ENCODE results near the gene NEK1.

Gene NEK1

DNA sequence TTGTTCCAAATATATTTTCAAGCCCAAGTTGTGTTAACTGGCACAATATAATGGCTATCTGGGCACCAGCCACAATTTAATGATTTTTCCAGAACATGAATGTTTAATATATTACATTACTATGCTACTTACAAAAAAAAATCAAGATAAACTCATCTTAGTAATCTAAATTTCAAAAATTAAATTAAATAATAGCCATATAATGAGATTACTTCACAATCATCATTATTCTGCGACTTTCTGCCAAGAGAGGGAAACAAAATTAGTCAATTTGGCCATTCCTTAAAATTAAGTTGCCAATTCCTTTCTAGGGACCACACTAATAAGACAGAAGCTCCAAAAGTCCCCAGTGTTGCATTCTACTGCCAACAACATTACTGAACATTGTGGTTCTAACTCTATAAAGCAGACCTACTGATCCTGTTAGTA lies 7.5 kb downstream of the NEK1 start:
- ATAC-seq (ENCODE audit: insufficient read depth, low read depth) (no peak), DNase-seq (no peak)
- Histone ChIP-seq H2AFZ (ENCODE audit: low read depth, low read length) (no peak overlapping the region), H3K4me2 (ENCODE audit: insufficient read depth, low read length) (no peak overlapping the region), H3K27ac (ENCODE audit: low read length) (no peak overlapping the region), H4K20me1 (ENCODE audit: insufficient read depth, low read length) (no peaks in the 10 kb centered on the region; the same call in 1 of the 2 replicates), H3K4me3 (ENCODE audit: low read depth in 1 of 2, low read length in 2 of 2) (no peak overlapping the region), H3K9ac (ENCODE audit: low read depth, low read length) (no peak overlapping the region), H3K36me3 (ENCODE audit: insufficient read depth, low read length) (peaks cover 10% of the 10 kb centered on the region; the same call in 1 of the 2 replicates), H3K79me2 (ENCODE audit: insufficient read depth, low read length) (peaks cover 9% of the 10 kb centered on the region), H3K27me3 (ENCODE audit: insufficient read depth, low read length, poor library complexity) (no peaks in the 10 kb centered on the region), H3K4me1 (ENCODE audit: insufficient read depth, low read length) (peaks cover 24% of the 10 kb centered on the region; the same call in 1 of the 2 replicates), H3K9me3 (ENCODE audit: insufficient read depth, low read length, severe bottlenecking) (no peaks in the 10 kb centered on the region)
- TF ChIP-seq EZH2 (IDR thresholded peaks at IDR 0.05; ENCODE audit: borderline replicate concordance, low read depth, low read length, severe bottlenecking), result no peak
- TF ChIP-seq, protein P1, sequence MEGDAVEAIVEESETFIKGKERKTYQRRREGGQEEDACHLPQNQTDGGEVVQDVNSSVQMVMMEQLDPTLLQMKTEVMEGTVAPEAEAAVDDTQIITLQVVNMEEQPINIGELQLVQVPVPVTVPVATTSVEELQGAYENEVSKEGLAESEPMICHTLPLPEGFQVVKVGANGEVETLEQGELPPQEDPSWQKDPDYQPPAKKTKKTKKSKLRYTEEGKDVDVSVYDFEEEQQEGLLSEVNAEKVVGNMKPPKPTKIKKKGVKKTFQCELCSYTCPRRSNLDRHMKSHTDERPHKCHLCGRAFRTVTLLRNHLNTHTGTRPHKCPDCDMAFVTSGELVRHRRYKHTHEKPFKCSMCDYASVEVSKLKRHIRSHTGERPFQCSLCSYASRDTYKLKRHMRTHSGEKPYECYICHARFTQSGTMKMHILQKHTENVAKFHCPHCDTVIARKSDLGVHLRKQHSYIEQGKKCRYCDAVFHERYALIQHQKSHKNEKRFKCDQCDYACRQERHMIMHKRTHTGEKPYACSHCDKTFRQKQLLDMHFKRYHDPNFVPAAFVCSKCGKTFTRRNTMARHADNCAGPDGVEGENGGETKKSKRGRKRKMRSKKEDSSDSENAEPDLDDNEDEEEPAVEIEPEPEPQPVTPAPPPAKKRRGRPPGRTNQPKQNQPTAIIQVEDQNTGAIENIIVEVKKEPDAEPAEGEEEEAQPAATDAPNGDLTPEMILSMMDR (IDR thresholded peaks at IDR 0.05; ENCODE audit: borderline replicate concordance, extremely low read depth, low read length, poor library complexity, severe bottlenecking), result no peak

DNA sequence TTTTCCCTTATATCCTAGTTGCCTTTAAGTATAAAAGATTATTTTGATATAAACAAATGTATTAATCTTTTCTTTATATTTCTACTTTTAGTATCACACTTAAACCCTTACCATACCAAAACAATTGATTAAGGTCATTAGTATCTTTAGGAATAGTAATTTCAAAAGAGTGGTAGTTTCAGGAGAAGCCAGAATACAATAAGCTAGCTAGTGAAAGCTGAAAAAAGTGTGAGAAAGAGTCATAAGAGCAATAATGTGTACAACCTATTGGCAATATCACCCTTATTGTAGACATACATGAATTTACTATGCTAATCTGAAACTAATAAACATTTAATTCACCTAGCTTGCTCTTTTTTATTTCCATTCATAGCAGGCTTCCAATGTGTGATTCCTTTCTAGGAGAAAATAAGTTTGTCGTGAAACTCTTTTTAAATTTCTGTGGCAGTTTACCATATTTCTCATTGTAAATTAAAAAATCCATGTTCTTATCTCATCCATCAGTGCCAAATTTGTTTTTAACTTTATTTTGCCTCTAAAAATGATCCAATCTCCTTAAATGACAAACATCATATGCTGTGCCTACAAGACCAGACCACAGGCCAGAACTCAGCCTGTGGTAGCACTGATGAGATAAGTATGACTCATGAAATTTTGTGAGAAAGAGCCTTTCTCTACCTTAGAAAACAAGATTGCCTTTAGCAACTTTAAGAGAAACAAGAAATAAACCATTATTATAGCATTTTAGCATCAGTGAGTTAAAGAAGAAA lies 8.1 kb downstream of the NEK1 start:
- no peaks in the 10 kb centered on the region for H3K9me3 ChIP-seq (ENCODE audit: insufficient read depth, low read length, severe bottlenecking)
- no peak overlapping the region for H3K27ac ChIP-seq (ENCODE audit: low read length)
- no peak for TF ChIP-seq EZH2 (IDR thresholded peaks at IDR 0.05; ENCODE audit: borderline replicate concordance, low read depth, low read length, severe bottlenecking)
- TF ChIP-seq, protein P1 (IDR thresholded peaks at IDR 0.05; ENCODE audit: borderline replicate concordance, extremely low read depth, low read length, poor library complexity, severe bottlenecking), result no peak
- peaks cover 10% of the 10 kb centered on the region; the same call in 1 of the 2 replicates for H3K36me3 ChIP-seq (ENCODE audit: insufficient read depth, low read length)
- H3K9ac ChIP-seq (ENCODE audit: low read depth, low read length), result no peak overlapping the region
- H2AFZ ChIP-seq (ENCODE audit: low read depth, low read length), result no peak overlapping the region
- H3K27me3 ChIP-seq (ENCODE audit: insufficient read depth, low read length, poor library complexity), result no peaks in the 10 kb centered on the region
- peaks cover 8% of the 10 kb centered on the region for H3K79me2 ChIP-seq (ENCODE audit: insufficient read depth, low read length)
- no peak overlapping the region for H3K4me2 ChIP-seq (ENCODE audit: insufficient read depth, low read length)
- no peaks in the 10 kb centered on the region; the same call in 1 of the 2 replicates for H4K20me1 ChIP-seq (ENCODE audit: insufficient read depth, low read length)
- no peak for DNase-seq
- peak; percentile 81 for ATAC-seq (ENCODE audit: insufficient read depth, low read depth)
- peaks cover 18% of the 10 kb centered on the region; the same call in 1 of the 2 replicates for H3K4me1 ChIP-seq (ENCODE audit: insufficient read depth, low read length)
- H3K4me3 ChIP-seq (ENCODE audit: low read depth in 1 of 2, low read length in 2 of 2), result no peak overlapping the region

DNA sequence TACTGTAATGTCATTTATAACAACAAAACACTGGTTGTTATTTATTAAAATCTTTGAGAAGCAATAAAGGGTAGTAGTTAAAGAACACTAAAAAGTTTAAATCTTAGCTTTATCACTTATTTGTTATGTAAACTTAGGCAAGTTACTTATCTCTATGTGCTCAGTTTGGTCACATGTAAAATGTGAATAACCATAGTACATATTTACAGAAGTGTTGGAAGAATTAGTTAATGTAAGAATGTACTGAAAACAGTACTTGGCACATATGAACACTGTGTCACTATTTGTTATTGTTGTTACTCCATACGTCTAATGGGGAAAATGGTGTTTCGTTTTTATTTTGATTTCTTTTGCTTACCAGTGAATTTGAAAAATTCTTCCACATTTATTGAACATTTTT lies 9.1 kb downstream of the NEK1 start:
- no peak for TF ChIP-seq EZH2 (IDR thresholded peaks at IDR 0.05; ENCODE audit: borderline replicate concordance, low read depth, low read length, severe bottlenecking)
- TF ChIP-seq, protein P1 (IDR thresholded peaks at IDR 0.05; ENCODE audit: borderline replicate concordance, extremely low read depth, low read length, poor library complexity, severe bottlenecking), result no peak
- DNase-seq, result no peak
- H3K4me1 ChIP-seq (ENCODE audit: insufficient read depth, low read length), result peaks cover 18% of the 10 kb centered on the region; the same call in 1 of the 2 replicates

More for the DNA sequence above, 9.1 kb downstream of the NEK1 start:
- no peaks in the 10 kb centered on the region for H3K9me3 ChIP-seq (ENCODE audit: insufficient read depth, low read length, severe bottlenecking)
- H3K27ac ChIP-seq (ENCODE audit: low read length), result no peak overlapping the region
- H3K4me3 ChIP-seq (ENCODE audit: low read depth in 1 of 2, low read length in 2 of 2), result no peak overlapping the region
- H3K4me2 ChIP-seq (ENCODE audit: insufficient read depth, low read length), result no peak overlapping the region
- peaks cover 10% of the 10 kb centered on the region; the same call in 1 of the 2 replicates for H3K36me3 ChIP-seq (ENCODE audit: insufficient read depth, low read length)
- H4K20me1 ChIP-seq (ENCODE audit: insufficient read depth, low read length), result no peaks in the 10 kb centered on the region; the same call in 1 of the 2 replicates
- H3K79me2 ChIP-seq (ENCODE audit: insufficient read depth, low read length), result peaks cover 6% of the 10 kb centered on the region
- H2AFZ ChIP-seq (ENCODE audit: low read depth, low read length), result no peak overlapping the region
- no peak for ATAC-seq (ENCODE audit: insufficient read depth, low read depth)
- no peak overlapping the region for H3K9ac ChIP-seq (ENCODE audit: low read depth, low read length)
- no peaks in the 10 kb centered on the region for H3K27me3 ChIP-seq (ENCODE audit: insufficient read depth, low read length, poor library complexity)
